Endodermal cell (in vitro differentiated cells): ENCODE data around the gene SLC13A3. TPM values are rescaled to one million over a fixed set of nuclear protein-coding genes. Genes with fewer than 3 reads are reported as not detected.

ENCODE experiments used
- DNase-seq: peaks from one replicate; pipeline ENCODE4 v3.0.0-alpha.2; 2017
- H3K27ac ChIP-seq: 2 replicates; pipeline ENCODE4 v1.5.1; 2013; ENCODE audit warnings: mild to moderate bottlenecking, low read depth, low read length, moderate library complexity
- H3K27me3 ChIP-seq: 2 replicates; pipeline ENCODE4 v1.6.1; 2013; ENCODE audit warnings: mild to moderate bottlenecking, low read length, moderate library complexity; ENCODE audit not compliant: insufficient read depth, control insufficient read depth, poor library complexity, severe bottlenecking
- H3K36me3 ChIP-seq: 2 replicates; pipeline ENCODE4 v1.7.0; 2013; ENCODE audit warnings: mild to moderate bottlenecking, low read length, moderate library complexity; ENCODE audit not compliant: control insufficient read depth, insufficient read depth
- H3K4me1 ChIP-seq: one replicate; pipeline ENCODE4 v1.7.0; 2013; ENCODE audit warnings: low read length; ENCODE audit not compliant: control insufficient read depth, insufficient read depth
- H3K4me3 ChIP-seq: 2 replicates; pipeline ENCODE4 v1.5.1; 2013; ENCODE audit warnings: mild to moderate bottlenecking, low read length, moderate library complexity
- H3K9ac ChIP-seq: 2 replicates; pipeline ENCODE4 v1.6.1; 2013; ENCODE audit warnings: mild to moderate bottlenecking, low read length, moderate library complexity; ENCODE audit not compliant: poor library complexity, severe bottlenecking; ENCODE audit errors: extremely low read depth
- H3K9me3 ChIP-seq: 2 replicates; pipeline ENCODE4 v1.6.1; 2013; ENCODE audit warnings: mild to moderate bottlenecking, low read length, moderate library complexity; ENCODE audit not compliant: control insufficient read depth
- H3K27ac Mint-ChIP-seq: 2 replicates; pipeline ENCODE4 v1.8.0; 2020; ENCODE audit warnings: mixed read lengths
- H3K27me3 Mint-ChIP-seq: 2 replicates; pipeline ENCODE4 v1.8.0; 2021; ENCODE audit warnings: mild to moderate bottlenecking, mixed read lengths; ENCODE audit not compliant: insufficient read depth
- H3K36me3 Mint-ChIP-seq: 2 replicates; pipeline ENCODE4 v1.8.0; 2020; ENCODE audit warnings: low read depth, mixed read lengths
- H3K4me1 Mint-ChIP-seq: 2 replicates; pipeline ENCODE4 v1.8.0; 2020; ENCODE audit warnings: mixed read lengths
- H3K4me3 Mint-ChIP-seq: 2 replicates; pipeline ENCODE4 v1.8.0; 2020; ENCODE audit warnings: mild to moderate bottlenecking, moderate library complexity, mixed read lengths
- H3K9me3 Mint-ChIP-seq: 2 replicates; pipeline ENCODE4 v1.8.0; 2020; ENCODE audit warnings: mild to moderate bottlenecking, mixed read lengths
- CTCF ChIP-seq: fragments of 200-600 bp; sonication (generic); conservative IDR thresholded peaks from 2 replicates; pipeline ENCODE4 v1.5.0; 2021; ENCODE audit warnings: antibody characterized with exemption, mild to moderate bottlenecking
- WGBS, 2 experiments: methylation state at CpG; one replicate each; pipeline versions ENCODE4 v1.1.5 to v1.1.7; 2013; ENCODE audit warnings: missing lambda C conversion rate in 2 of 2, mixed read lengths in 1 of 2; ENCODE audit not compliant: insufficient coverage in 1 of 2, insufficient read length in 1 of 2; 5-methylcytosine and 5-hydroxymethylcytosine counted together
- total RNA-seq, 2 donors: library from RNA; stranded (reverse); fragmentation: NEBNext Ultra II Directional in 1 of 2; extraction: Animal tissue kit (Norgen Biotek cat#: 25700) in 1 of 2; gene quantifications; 2 replicates in 1 of 2; 3 replicates in 1 of 2; pipeline ENCODE4 v1.2.1, GENCODE V29; 2021

SLC13A3 gene
- total RNA-seq, 2 donors from 2014 or later: 7.3 to 9.0 TPM

- Histone ChIP-seq H3K27me3 (no peaks in the 10 kb centered on the region), H3K4me3 (peak overlapping the region; percentile 96), H3K36me3 (peaks cover 28% of the 10 kb centered on the region), H3K4me1 (no peaks in the 10 kb centered on the region), H3K27ac (peak overlapping the region; percentile 95), H3K9me3 (peaks cover 10% of the 10 kb centered on the region), H3K9ac (peak overlapping the region; percentile 83)
- Mint-ChIP-seq H3K4me1 (peaks cover 14% of the 10 kb centered on the region), H3K27ac (peak overlapping the region; percentile 92), H3K9me3 (peaks cover 10% of the 10 kb centered on the region), H3K4me3 (peak overlapping the region; percentile 87), H3K27me3 (no peaks in the 10 kb centered on the region), H3K36me3 (peaks cover 24% of the 10 kb centered on the region)
- TF ChIP-seq CTCF: no peak
- DNase-seq: no peak
- WGBS, 2 experiments: 26 to 33% methylated on average over 18 to 20 of the region's 20 CpGs
Observed at GRCh38 chr20:46688151-46689081, 37.2 kb upstream of the SLC13A3 start.

- H3K4me3 ChIP-seq: peak overlapping the region; percentile 67
- WGBS, 2 experiments: 61 to 63% methylated on average over 21 to 23 of the region's 23 CpGs
- H3K27me3 Mint-ChIP-seq: no peaks in the 10 kb centered on the region
- peak overlapping the region; percentile 87 for H3K27ac Mint-ChIP-seq
- peaks cover 30% of the 10 kb centered on the region for H3K4me1 Mint-ChIP-seq
- TF ChIP-seq CTCF: no peak
- H3K27ac ChIP-seq: peak overlapping the region; percentile 33
- H3K9me3 Mint-ChIP-seq: peaks cover 10% of the 10 kb centered on the region
- DNase-seq: peak; percentile 90
- peaks cover 24% of the 10 kb centered on the region for H3K36me3 Mint-ChIP-seq
- no peak overlapping the region for H3K9ac ChIP-seq
- H3K4me1 ChIP-seq: no peaks in the 10 kb centered on the region
- H3K9me3 ChIP-seq: peaks cover 10% of the 10 kb centered on the region
- H3K27me3 ChIP-seq: no peaks in the 10 kb centered on the region
- H3K4me3 Mint-ChIP-seq: peak overlapping the region; percentile 56
- H3K36me3 ChIP-seq: peaks cover 28% of the 10 kb centered on the region
Observed at GRCh38 chr20:46683939-46684750, 32.9 kb upstream of the SLC13A3 start.

GRCh38 chr20:46683668-46683938, 32.3 kb upstream of the SLC13A3 start:
- WGBS, 2 experiments: 68 to 76% methylated on average over 8 of the region's 8 CpGs
- no peaks in the 10 kb centered on the region for H3K27me3 Mint-ChIP-seq
- no peaks in the 10 kb centered on the region for H3K27me3 ChIP-seq
- peaks cover 24% of the 10 kb centered on the region for H3K36me3 Mint-ChIP-seq
- no peak for TF ChIP-seq CTCF
- H3K4me3 ChIP-seq: peak overlapping the region; percentile 67
- no peak for DNase-seq
- no peaks in the 10 kb centered on the region for H3K4me1 ChIP-seq
- H3K36me3 ChIP-seq: peaks cover 28% of the 10 kb centered on the region
- H3K4me3 Mint-ChIP-seq: peak overlapping the region; percentile 56
- peaks cover 10% of the 10 kb centered on the region for H3K9me3 Mint-ChIP-seq
- peaks cover 10% of the 10 kb centered on the region for H3K9me3 ChIP-seq
- H3K4me1 Mint-ChIP-seq: peaks cover 30% of the 10 kb centered on the region
- H3K27ac ChIP-seq: peak overlapping the region; percentile 33
- H3K27ac Mint-ChIP-seq: peak overlapping the region; percentile 87
- H3K9ac ChIP-seq: no peak overlapping the region
